Measurements from ENCODE around the gene S100A1. TPM values are rescaled to one million over a fixed set of nuclear protein-coding genes. Genes with fewer than 3 reads are reported as not detected.

S100A1 gene
- total and polyA plus RNA-seq, 10 of the 15 experiments (the other 5 are each of a cell fraction or from before 2014, with no cell fraction given), result 0.13 to 0.29 TPM; not detected in 8

- in situ Hi-C loops (cut with MboI), result no loop called here
- FAIRE-seq (no peak), DNase-seq (ENCODE audit: low read depth, low spot score) (no peak), ATAC-seq (no peak)
- CTCF ChIA-PET, result interaction anchor here (1.1 to 7.8 kb wide), 4 partner anchors 14 to 78 kb away, joined by 3 to 66 read pairs (median 4); partner anchors contain the start of genes S100A1 and S100A13
- Histone ChIP-seq H4K20me1 (ENCODE audit: control insufficient read depth, insufficient read depth) (no peaks in the 10 kb centered on the region), H2AFZ (ENCODE audit: control insufficient read depth, low read depth, low read length) (no peak within 1 kb of the TSS), H3K36me3 (ENCODE audit: control insufficient read depth in 2 of 2, insufficient read depth in 2 of 2, low read length in 1 of 2) (no peaks in the 10 kb centered on the region), H3K27me3 (replicated peaks in 1 of 2; ENCODE audit: control insufficient read depth in 2 of 2, insufficient read depth in 2 of 2, low read length in 1 of 2) (no peaks in the 10 kb centered on the region), H3K9me3 (replicated peaks; ENCODE audit: control insufficient read depth, insufficient read depth, low read length) (no peaks in the 10 kb centered on the region), H3K4me1 (ENCODE audit: control insufficient read depth, insufficient read depth, low read length) (peaks cover 14% of the 10 kb centered on the region), H3K9ac (ENCODE audit: control insufficient read depth, insufficient read depth, low read length) (no peak within 1 kb of the TSS), H3K4me3 (no peak within 1 kb of the TSS), H3K79me2 (ENCODE audit: control insufficient read depth, insufficient read depth, low read length) (no peaks in the 10 kb centered on the region), H3K27ac (ENCODE audit: control insufficient read depth, insufficient read depth) (no peak within 1 kb of the TSS), H3K4me2 (ENCODE audit: control insufficient read depth, insufficient read depth) (no peak within 1 kb of the TSS)
- POLR2A ChIA-PET, result interaction anchor here (1.4 kb wide), 1 partner anchor 13 kb away, joined by 3 read pairs; no protein-coding TSS in a partner anchor
- WGBS (ENCODE audit: insufficient coverage, insufficient replicate concordance, low lambda C conversion rate, missing lambda C conversion rate), result 74% methylated on average over 6 of the region's 9 CpGs
- BruUV-seq (replicated peaks), result no TSS peak
- SMC1A ChIA-PET (ENCODE audit: uncharacterized antibody, unreplicated experiment), result no interaction called here
- RAD21 ChIA-PET (ENCODE audit: unreplicated experiment), result no interaction called here
- intact Hi-C loops (cut with micrococcal nuclease; ENCODE audit: unreplicated experiment), result no loop called here
- TF ChIP-seq PBX3 (IDR thresholded peaks at IDR 0.05; ENCODE audit: insufficient replicate concordance, low read depth, low read length) (no peak), IRF4 (IDR thresholded peaks at IDR 0.05; ENCODE audit: low read depth, low read length) (no peak), E2F4 (IDR thresholded peaks at IDR 0.05; ENCODE audit: low read depth, low read length) (no peak), MEF2A (IDR thresholded peaks at IDR 0.05; ENCODE audit: insufficient read depth, low read depth, low read length) (no peak), CBFB (IDR thresholded peaks at IDR 0.05; ENCODE audit: low read depth) (no peak), POLR2AphosphoS2 (IDR thresholded peaks at IDR 0.05; ENCODE audit: low read depth, low read length) (no peak), ASH2L (IDR thresholded peaks at IDR 0.05; ENCODE audit: borderline replicate concordance, low read depth) (no peak), ATF7 (IDR thresholded peaks at IDR 0.05; ENCODE audit: low read depth) (no peak), IRF3 (IDR thresholded peaks at IDR 0.05) (no peak)
These were observed 15.4 kb upstream of the S100A1 start, which contains the start of gene S100A16 for GRCh38 chr1:153612755-153613331. TSS of gene S100A16 (minus strand) at chr1:153613137. CDS start at chr1:153608151, 4,986 bp downstream.
